ENCODE data around the gene KDM7A.
A peak's percentile ranks its signal among the peaks of the same experiment; 100 is the strongest.
"Not testable (repeated sequence)": the region's sequence is repeated elsewhere in the genome, so short reads cannot be mapped to it uniquely, and the experiment has no call there.

KDM7A gene

GRCh38 chr7:140176811-140177702, at the start of gene KDM7A:
KDM7A (minus strand) TSS chr7:140176983; CDS start chr7:140176937, 46 bp downstream.
- DNase-seq, result peak; percentile 95

- no peak for DNase-seq
Observed at GRCh38 chr7:140225562-140226249, 48.9 kb upstream of the KDM7A start.

GRCh38 chr7:140223515-140224221, 46.9 kb upstream of the KDM7A start:
- no peak for DNase-seq

- no peak for DNase-seq
Observed at GRCh38 chr7:140222814-140223213, 46.0 kb upstream of the KDM7A start.

- DNase-seq, result no peak
Observed at GRCh38 chr7:140219672-140220524, 43.1 kb upstream of the KDM7A start.

- DNase-seq, result no peak
Observed at GRCh38 chr7:140218656-140219055, 41.9 kb upstream of the KDM7A start.

GRCh38 chr7:140217750-140218501, 41.1 kb upstream of the KDM7A start:
- no peak for DNase-seq

GRCh38 chr7:140215281-140215680, 38.5 kb upstream of the KDM7A start:
- no peak for DNase-seq

- no peak for DNase-seq
Observed at GRCh38 chr7:140214075-140214684, 37.4 kb upstream of the KDM7A start.

- DNase-seq, result no peak
Observed at GRCh38 chr7:140213684-140214074, 36.9 kb upstream of the KDM7A start.

GRCh38 chr7:140212100-140212881, 35.5 kb upstream of the KDM7A start:
- DNase-seq, result no peak

- DNase-seq, result no peak
Observed at GRCh38 chr7:140211698-140212097, 34.9 kb upstream of the KDM7A start.

GRCh38 chr7:140209866-140210609, 33.3 kb upstream of the KDM7A start:
- DNase-seq, result no peak

GRCh38 chr7:140206616-140207389, 30.0 kb upstream of the KDM7A start:
- DNase-seq, result no peak

- no peak for DNase-seq
Observed at GRCh38 chr7:140205600-140205999, 28.8 kb upstream of the KDM7A start.

- no peak for DNase-seq
Observed at GRCh38 chr7:140203556-140203955, 26.8 kb upstream of the KDM7A start.

GRCh38 chr7:140202942-140203341, 26.2 kb upstream of the KDM7A start:
- not testable (repeated sequence) for DNase-seq

- DNase-seq, result no peak
Observed at GRCh38 chr7:140201393-140201792, 24.6 kb upstream of the KDM7A start.
